C1 segment of cervical spinal cord (tissue), 14 donors: ENCODE data around the gene P2RX2.

Experiments
- DNase-seq, 14 donors: peaks; one replicate each; lab custom pipeline; 2025; lab: John Stamatoyannopoulos, UW

Gene P2RX2

GRCh38 chr12:132660052-132660451 lies 41.5 kb downstream of the P2RX2 start:
- no peak for DNase-seq

- no peak for DNase-seq
These were observed 42.4 kb downstream of the P2RX2 start for GRCh38 chr12:132660996-132661395.

DNA sequence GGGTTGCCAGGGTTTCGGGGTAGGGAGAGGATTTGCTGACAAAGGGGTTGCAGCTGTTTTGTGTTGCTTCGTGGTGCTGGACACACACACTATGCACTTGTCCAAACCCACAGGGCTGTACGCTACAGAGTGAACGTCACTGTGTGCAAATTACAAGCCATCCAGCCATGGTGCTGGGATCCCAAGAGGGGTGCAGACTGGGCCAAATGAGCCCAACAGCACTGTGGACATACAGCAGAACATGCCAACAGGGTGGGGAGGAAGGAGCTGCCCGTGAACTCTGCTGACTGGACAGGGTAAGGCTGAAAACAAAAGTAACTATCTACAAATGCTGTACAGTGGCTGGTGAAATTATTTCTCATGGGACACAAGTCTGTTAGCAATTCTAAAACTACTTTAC lies 43.4 kb downstream of the P2RX2 start:
- no peak for DNase-seq

GRCh38 chr12:132662901-132663755 lies 44.6 kb downstream of the P2RX2 start:
- no peak for DNase-seq

DNA sequence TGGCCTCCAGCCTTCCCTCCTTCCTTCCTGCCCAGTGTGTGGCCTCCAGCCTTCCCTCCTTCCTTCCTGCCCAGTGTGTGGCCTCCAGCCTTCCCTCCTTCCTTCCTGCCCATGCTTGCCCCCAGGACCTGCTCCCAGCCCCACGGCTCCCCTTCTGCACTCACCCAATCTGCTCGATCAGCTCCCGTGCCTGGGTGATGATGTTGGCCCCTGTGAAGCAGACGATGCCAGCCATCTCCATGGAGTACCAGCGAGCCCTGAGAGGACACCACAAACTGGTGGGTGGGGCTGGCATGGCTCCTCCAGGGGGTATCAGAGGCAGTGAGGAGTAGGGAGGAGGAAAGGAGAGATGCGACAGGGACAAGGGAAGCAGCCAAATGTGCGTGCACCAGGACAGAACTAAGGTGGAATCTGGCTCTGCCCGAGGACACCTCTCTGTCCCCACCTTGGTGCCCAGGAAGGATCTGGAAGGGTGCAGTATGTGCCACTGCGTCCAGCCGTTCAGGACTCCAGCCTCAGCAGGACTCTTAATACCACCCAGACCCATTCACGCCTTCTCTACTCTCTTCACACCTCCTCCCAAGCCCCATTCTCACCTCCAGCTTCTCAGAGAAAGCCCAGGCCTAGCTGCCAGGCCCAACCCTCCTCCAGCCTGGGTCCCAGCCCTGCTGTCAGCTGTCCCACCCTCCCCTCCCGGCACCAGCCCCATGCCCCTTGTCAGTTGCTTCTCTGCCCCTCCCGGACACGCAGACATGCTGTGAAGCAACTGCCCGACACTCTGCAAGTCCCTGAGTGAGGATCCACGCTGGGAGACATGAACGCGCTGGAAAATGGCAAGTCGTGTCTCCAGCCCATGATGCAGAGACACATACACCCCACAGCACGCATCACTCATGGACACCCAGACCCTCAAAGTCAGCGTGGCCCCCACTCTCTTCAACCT lies 45.9 kb downstream of the P2RX2 start:
- DNase-seq, result no peak

GRCh38 chr12:132665149-132665491 lies 46.5 kb downstream of the P2RX2 start:
- DNase-seq, result no peak

- DNase-seq, result no peak
These were observed 47.2 kb downstream of the P2RX2 start for GRCh38 chr12:132665794-132666193.

- DNase-seq, result no peak
These were observed 49.9 kb downstream of the P2RX2 start for GRCh38 chr12:132668191-132669088.

DNA sequence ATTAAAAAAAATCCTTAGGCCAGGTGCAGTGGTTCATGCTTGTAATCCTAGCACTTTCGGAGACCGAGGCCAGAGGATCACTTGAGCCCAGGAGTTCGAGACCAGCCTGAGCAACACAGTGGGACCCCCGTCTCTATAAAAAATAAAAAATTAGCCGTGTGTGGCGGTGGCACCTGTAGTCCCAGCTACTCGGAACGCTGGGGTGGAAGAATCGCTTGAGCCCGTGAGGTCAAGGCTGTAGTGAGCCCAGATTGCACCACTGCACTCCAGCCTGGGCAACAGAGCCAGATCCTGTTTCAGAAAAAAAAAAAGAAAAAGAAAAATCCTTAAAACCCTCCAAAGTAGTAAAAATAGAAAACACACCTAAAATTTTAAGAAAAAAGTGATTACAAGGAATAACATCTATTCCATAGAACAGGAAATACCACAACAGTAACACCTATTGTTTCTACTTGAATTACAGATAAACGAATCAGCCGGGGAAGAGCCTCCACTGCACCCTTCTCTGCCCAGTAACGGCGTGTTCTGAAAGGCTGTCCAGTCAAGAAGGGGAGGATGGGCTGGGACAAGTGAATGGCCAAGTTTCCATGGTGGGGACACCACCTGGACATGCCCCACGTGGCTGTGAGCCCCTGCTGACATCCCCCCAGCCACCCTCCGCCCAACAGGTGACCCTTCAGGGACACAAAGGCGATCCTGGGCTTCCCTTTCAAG lies 50.7 kb downstream of the P2RX2 start:
- no peak for DNase-seq
